ENCODE measurements around the gene FHL1.

Gene FHL1

DNA sequence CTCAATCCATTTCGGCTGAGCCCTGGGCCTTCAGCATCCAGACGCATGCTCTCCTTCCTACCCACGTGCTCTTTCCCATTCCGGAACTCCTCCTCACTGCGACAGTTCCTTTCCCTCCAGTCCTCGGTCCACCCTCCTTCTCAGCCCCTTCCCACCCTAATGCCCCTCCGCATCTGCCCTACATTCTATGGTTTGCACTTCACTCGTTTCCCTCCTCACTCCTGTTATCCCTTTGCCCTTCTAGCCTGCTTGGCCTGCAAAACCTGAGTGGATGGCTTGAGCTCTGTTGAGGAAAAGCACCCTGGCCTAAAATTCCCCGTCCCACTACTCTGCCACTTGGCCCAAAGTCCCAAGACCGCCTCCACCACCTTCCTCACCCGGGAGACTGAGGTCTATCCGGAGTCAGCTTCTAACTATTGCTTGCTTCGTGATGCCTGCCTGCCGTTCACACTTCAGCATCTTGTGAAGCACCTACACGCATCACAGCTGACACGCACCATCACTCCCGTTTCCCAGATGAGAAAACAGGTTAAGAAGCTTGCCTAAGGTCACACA lies 65.3 kb downstream of the FHL1 start:
- Histone ChIP-seq H3K27me3 (replicated peaks) (no peaks in the 10 kb centered on the region), H3K4me3 (ENCODE audit: low read depth, low read length) (no peak overlapping the region), H3K36me3 (replicated peaks) (no peaks in the 10 kb centered on the region), H3K27ac (no peak overlapping the region)
- DNase-seq, result no peak
- no peak for TF ChIP-seq CTCF (IDR thresholded peaks at IDR 0.05; ENCODE audit: low read depth, low read length, missing control alignments)
- in situ Hi-C loops (cut with HindIII; ENCODE audit: low pct_ligation_motif_present, low sequenced_read_pairs), result no loop called here

GRCh38 chrX:136214551-136214950 lies 67.2 kb downstream of the FHL1 start:
- H3K27me3 ChIP-seq (replicated peaks), result no peaks in the 10 kb centered on the region
- no peak for TF ChIP-seq CTCF (IDR thresholded peaks at IDR 0.05; ENCODE audit: low read depth, low read length, missing control alignments)
- no peak overlapping the region for H3K27ac ChIP-seq
- peaks cover 6% of the 10 kb centered on the region for H3K36me3 ChIP-seq (replicated peaks)
- DNase-seq, result peak; percentile 68
- in situ Hi-C loops (cut with HindIII; ENCODE audit: low pct_ligation_motif_present, low sequenced_read_pairs), result no loop called here
- H3K4me3 ChIP-seq (ENCODE audit: low read depth, low read length), result no peak overlapping the region

- Histone ChIP-seq H3K27me3 (replicated peaks) (no peaks in the 10 kb centered on the region), H3K27ac (no peak overlapping the region), H3K4me3 (ENCODE audit: low read depth, low read length) (no peak overlapping the region), H3K36me3 (replicated peaks) (peaks cover 9% of the 10 kb centered on the region)
- no peak for TF ChIP-seq CTCF (IDR thresholded peaks at IDR 0.05; ENCODE audit: low read depth, low read length, missing control alignments)
- DNase-seq, result no peak
- in situ Hi-C loops (cut with HindIII; ENCODE audit: low pct_ligation_motif_present, low sequenced_read_pairs), result no loop called here
These were observed 68.2 kb downstream of the FHL1 start for GRCh38 chrX:136215559-136215958.

DNA sequence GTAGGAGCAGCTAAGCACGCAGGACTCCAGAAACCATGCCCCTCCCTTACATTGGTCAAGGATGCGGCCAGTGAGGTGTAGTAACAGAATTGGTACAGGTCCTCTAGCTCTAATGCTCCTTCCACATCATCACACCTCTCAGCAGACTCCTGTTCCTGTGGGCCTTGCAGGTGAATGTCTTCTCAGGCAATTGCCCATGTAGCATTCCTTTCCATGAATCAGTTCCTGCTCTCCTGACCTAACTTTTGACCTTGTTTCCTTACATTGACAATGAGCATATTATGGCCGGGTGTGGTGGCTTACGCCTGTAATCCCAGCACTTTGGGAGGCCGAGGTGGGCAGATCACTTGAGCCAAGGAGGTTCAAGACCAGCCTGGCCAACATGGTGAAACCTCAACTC lies 72.6 kb downstream of the FHL1 start:
- H3K27me3 ChIP-seq (replicated peaks), result no peaks in the 10 kb centered on the region
- no peak for TF ChIP-seq CTCF (IDR thresholded peaks at IDR 0.05; ENCODE audit: low read depth, low read length, missing control alignments)
- H3K27ac ChIP-seq, result no peak overlapping the region
- H3K36me3 ChIP-seq (replicated peaks), result peaks cover 14% of the 10 kb centered on the region
- in situ Hi-C loops (cut with HindIII; ENCODE audit: low pct_ligation_motif_present, low sequenced_read_pairs), result no loop called here
- no peak for DNase-seq
- H3K4me3 ChIP-seq (ENCODE audit: low read depth, low read length), result no peak overlapping the region

GRCh38 chrX:136220540-136220939 lies 73.2 kb downstream of the FHL1 start:
- no peak for DNase-seq
- no peak overlapping the region for H3K4me3 ChIP-seq (ENCODE audit: low read depth, low read length)
- H3K27me3 ChIP-seq (replicated peaks), result no peaks in the 10 kb centered on the region
- H3K27ac ChIP-seq, result no peak overlapping the region
- peaks cover 14% of the 10 kb centered on the region for H3K36me3 ChIP-seq (replicated peaks)
- no peak for TF ChIP-seq CTCF (IDR thresholded peaks at IDR 0.05; ENCODE audit: low read depth, low read length, missing control alignments)
- in situ Hi-C loops (cut with HindIII; ENCODE audit: low pct_ligation_motif_present, low sequenced_read_pairs), result no loop called here

DNA sequence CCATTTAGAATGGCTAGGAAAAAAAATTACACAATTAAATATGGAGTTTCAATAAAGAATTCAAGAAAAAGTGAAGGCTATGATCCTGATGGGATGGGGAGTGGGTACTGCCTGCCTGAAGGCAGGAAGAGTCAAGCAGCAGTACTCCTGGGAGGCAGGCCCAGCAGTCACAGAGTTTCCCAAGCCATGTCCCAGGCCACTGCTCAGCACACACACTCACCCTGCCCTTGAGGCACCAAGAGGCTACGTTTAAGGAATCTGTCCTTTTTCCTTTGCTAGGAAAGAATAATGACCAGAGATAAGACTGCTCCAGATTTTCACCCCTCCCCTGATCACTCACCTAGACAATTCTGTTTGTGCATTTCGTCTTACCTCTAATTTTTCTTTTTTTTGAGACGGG lies 73.6 kb downstream of the FHL1 start:
- Histone ChIP-seq H3K27ac (no peak overlapping the region), H3K27me3 (replicated peaks) (no peaks in the 10 kb centered on the region), H3K36me3 (replicated peaks) (peaks cover 14% of the 10 kb centered on the region), H3K4me3 (ENCODE audit: low read depth, low read length) (no peak overlapping the region)
- TF ChIP-seq CTCF (IDR thresholded peaks at IDR 0.05; ENCODE audit: low read depth, low read length, missing control alignments), result no peak
- in situ Hi-C loops (cut with HindIII; ENCODE audit: low pct_ligation_motif_present, low sequenced_read_pairs), result no loop called here
- DNase-seq, result no peak
